Endothelial cell of umbilical vein (primary cell): ENCODE results near the gene CERK. TPM values are rescaled to one million over a fixed set of nuclear protein-coding genes. Genes with fewer than 3 reads are reported as not detected.
A peak's percentile ranks its signal among the peaks of the same experiment; 100 is the strongest.

Source experiments
- BruUV-seq: library from RNA; stranded (reverse); fragments of 400-500 nt; replicated peaks from 2 replicates; lab custom pipeline; 2021; lab: Mats Ljungman, UMichigan
- CTCF ChIA-PET: fragments of 300-600, 350-600 bp; sonication (Branson Sonifier 250); formaldehyde crosslinking; loops from one replicate; lab custom pipeline; 2021; ENCODE audit warnings: antibody characterized with exemption, inconsistent platforms; lab: Charles Lee
- POLR2A ChIA-PET: fragments of 300-600, 350-600 bp; sonication (Branson Sonifier 250); formaldehyde crosslinking; loops from one replicate; lab custom pipeline; 2021; ENCODE audit warnings: antibody characterized with exemption, inconsistent platforms; lab: Charles Lee
- DNase-seq: peaks from one replicate; pipeline ENCODE4 v3.0.0-alpha.2; 2011; ENCODE audit warnings: low read depth, low spot score
- FAIRE-seq: peaks from 2 replicates; lab custom pipeline; 2011; peaks lifted over from hg19 to GRCh38; lab: Jason Lieb, UNC
- H2AFZ ChIP-seq: 2 replicates; pipeline ENCODE4 v1.6.0; 2012; ENCODE audit warnings: low read depth, low read length, control low read depth, inconsistent platforms
- H3K27ac ChIP-seq: 2 replicates; pipeline ENCODE4 v1.5.1; 2011; ENCODE audit warnings: low read depth, mild to moderate bottlenecking, control low read depth, low read length, moderate library complexity; ENCODE audit not compliant: insufficient read depth
- H3K27me3 ChIP-seq, 2 experiments: 2 replicates each; pipeline versions ENCODE4 v1.6.0 to v1.6.1; 2011; ENCODE audit warnings: low read length in 2 of 2, mixed read lengths in 1 of 2; ENCODE audit not compliant: control insufficient read depth in 2 of 2, insufficient read depth in 2 of 2
- H3K36me3 ChIP-seq, 2 experiments: 2 replicates in 1 of 2; 3 replicates in 1 of 2; pipeline ENCODE4 v1.5.1; 2011; ENCODE audit warnings: low read length in 2 of 2, mild to moderate bottlenecking in 1 of 2, moderate library complexity in 1 of 2; ENCODE audit not compliant: control insufficient read depth in 2 of 2, insufficient read depth in 2 of 2; ENCODE audit errors: extremely low read depth in 1 of 2
- H3K4me1 ChIP-seq: 3 replicates; pipeline ENCODE4 v1.5.1; 2011; ENCODE audit warnings: mild to moderate bottlenecking, low read length; ENCODE audit not compliant: control insufficient read depth, insufficient read depth; ENCODE audit errors: extremely low read depth
- H3K4me2 ChIP-seq: 2 replicates; pipeline ENCODE4 v1.6.1; 2011; ENCODE audit warnings: low read length, control low read depth, mixed read lengths; ENCODE audit not compliant: insufficient read depth
- H3K4me3 ChIP-seq, 3 experiments: fragments of 200-600 bp in 1 of 3; sonication (generic), shearing (Covaris generic) in 1 of 3; replicated peaks in 1 of 3; 2 replicates each; pipeline ENCODE4 v1.5.1; 2011 to 2016; ENCODE audit warnings: control low read depth in 3 of 3, low read length in 3 of 3, mild to moderate bottlenecking in 2 of 3, inconsistent platforms in 1 of 3, low read depth in 1 of 3, moderate library complexity in 1 of 3; ENCODE audit not compliant: insufficient read depth in 1 of 3
- H3K79me2 ChIP-seq: 2 replicates; pipeline ENCODE4 v1.6.0; 2012; ENCODE audit warnings: low read length, inconsistent platforms; ENCODE audit not compliant: control insufficient read depth, insufficient read depth
- H3K9ac ChIP-seq: replicated peaks from 2 replicates; pipeline ENCODE3; 2011; ENCODE audit warnings: low read length, control low read depth; ENCODE audit not compliant: insufficient read depth; ENCODE audit errors: extremely low read depth
- H3K9me1 ChIP-seq: replicated peaks from 3 replicates; pipeline ENCODE4 v1.6.0; 2011; ENCODE audit warnings: mild to moderate bottlenecking, low read length; ENCODE audit not compliant: control insufficient read depth, insufficient read depth; ENCODE audit errors: extremely low read depth
- H3K9me3 ChIP-seq: replicated peaks from 2 replicates; pipeline ENCODE4 v1.5.1; 2012; ENCODE audit warnings: low read length, inconsistent platforms; ENCODE audit not compliant: control insufficient read depth, insufficient read depth
- H4K20me1 ChIP-seq: replicated peaks from 2 replicates; pipeline ENCODE3; 2011; ENCODE audit warnings: mild to moderate bottlenecking, low read length; ENCODE audit not compliant: control insufficient read depth, insufficient read depth; ENCODE audit errors: extremely low read depth
- CTCF ChIP-seq, 2 donors: IDR thresholded peaks; 1 replicate in 1 of 2; 2 replicates in 1 of 2; pipeline ENCODE4 v1.5.1; 2011; ENCODE audit warnings: low read length in 2 of 2, mild to moderate bottlenecking in 2 of 2, moderate library complexity in 2 of 2, control low read depth in 1 of 2, inconsistent platforms in 1 of 2, low read depth in 1 of 2; ENCODE audit not compliant: insufficient read depth in 1 of 2; ENCODE audit errors: extremely low read depth in 1 of 2
- EZH2 ChIP-seq: IDR thresholded peaks from 2 replicates; pipeline ENCODE4 v1.6.1; 2012; ENCODE audit warnings: borderline replicate concordance, low read depth, mild to moderate bottlenecking, moderate library complexity, low read length, inconsistent platforms; ENCODE audit not compliant: severe bottlenecking
- FOS ChIP-seq: IDR thresholded peaks from 2 replicates; pipeline ENCODE4 v1.6.1; 2011; ENCODE audit warnings: mild to moderate bottlenecking, low read length, moderate library complexity, borderline replicate concordance; ENCODE audit not compliant: insufficient read depth
- GATA2 ChIP-seq: IDR thresholded peaks from 2 replicates; pipeline ENCODE4 v1.7.0; 2011; ENCODE audit warnings: low read depth, mild to moderate bottlenecking, moderate library complexity, mixed read lengths, low read length; ENCODE audit not compliant: insufficient read length, insufficient read depth
- MAX ChIP-seq: IDR thresholded peaks from 2 replicates; pipeline ENCODE4 v1.6.1; 2011; ENCODE audit not compliant: insufficient read depth, insufficient read length
- MYC ChIP-seq: IDR thresholded peaks from one replicate; pipeline ENCODE4 v1.6.1; 2011; ENCODE audit warnings: mild to moderate bottlenecking, low read depth, low read length
- POLR2A ChIP-seq: IDR thresholded peaks from 2 replicates; pipeline ENCODE4 v1.6.1; 2012; ENCODE audit warnings: low read depth, mild to moderate bottlenecking, control low read depth, low read length
- POLR2AphosphoS5 ChIP-seq: IDR thresholded peaks from 2 replicates; pipeline ENCODE4 v1.6.1; 2012; ENCODE audit warnings: low read depth, mild to moderate bottlenecking, control low read depth, low read length, moderate library complexity; ENCODE audit not compliant: insufficient read depth
- dilution Hi-C: fragments of 300-500 bp; cut with MboI; formaldehyde crosslinking; loops from one replicate; pipeline ENCODE4 v1.15.0; 2019; ENCODE audit warnings: low sequenced_read_pairs; ENCODE audit not compliant: extremely low pct_ligation_motif_present
- intact Hi-C: fragments of 100-400 bp; cut with micrococcal nuclease; formaldehyde crosslinking; loops from one replicate; pipeline ENCODE4 v1.10.0; 2022
- polyA plus RNA-seq, 4 experiments: library from polyadenylated mRNA; depleted of rRNA in 3 of 4; stranded (reverse) in 3 of 4; unstranded in 1 of 4; fragments of >200 nt; gene quantifications; 2 replicates each; pipeline versions ENCODE4 v1.2.1 to v1.2.3, GENCODE V29; 2011 to 2012; ENCODE audit warnings: missing spikeins in 1 of 4
- total RNA-seq: library from RNA; stranded (reverse); gene quantifications from 2 replicates; pipeline ENCODE4 v1.2.3, GENCODE V29; 2021

The CERK gene
- total and polyA plus RNA-seq, 2 donors (not counting 3 experiments of a cell fraction or from before 2014, with no cell fraction given): 61.1 to 88.0 TPM

GRCh38 chr22:46714550-46714949 lies 23.5 kb downstream of the CERK start:
- Histone ChIP-seq H3K27me3 (no peaks in the 10 kb centered on the region), H3K36me3 (peaks cover 20 to 33% of the 10 kb centered on the region in 2 experiments), H3K4me1 (no peaks in the 10 kb centered on the region), H3K9me3 (no peaks in the 10 kb centered on the region), H3K4me3 (no peak overlapping the region), H3K4me2 (no peak overlapping the region), H4K20me1 (no peaks in the 10 kb centered on the region), H3K9me1 (no peaks in the 10 kb centered on the region), H3K27ac (peak overlapping the region; percentile 21), H3K9ac (no peak overlapping the region), H2AFZ (no peak overlapping the region), H3K79me2 (peaks cover 32% of the 10 kb centered on the region)
- intact Hi-C loops: no loop called here
- CTCF ChIA-PET: interaction anchor here (1.0 kb wide), 1 partner anchor 44 kb away, joined by 3 read pairs; no protein-coding TSS in a partner anchor
- TF ChIP-seq GATA2 (peak; percentile 21), MAX (no peak)
- DNase-seq (peak; percentile 56), FAIRE-seq (no peak)
- POLR2A ChIA-PET: no interaction called here
- no TSS peak for BruUV-seq
- dilution Hi-C loops: no loop called here

- dilution Hi-C loops: no loop called here
- no peak for FAIRE-seq
- CTCF ChIA-PET: no interaction called here
Measured at GRCh38 chr22:46712288-46712687, 25.8 kb downstream of the CERK start.

More at GRCh38 chr22:46712288-46712687, 25.8 kb downstream of the CERK start:
- DNase-seq: no peak
- Histone ChIP-seq H3K27ac (no peak overlapping the region), H3K9me3 (no peaks in the 10 kb centered on the region), H3K9ac (no peak overlapping the region), H3K9me1 (no peaks in the 10 kb centered on the region), H3K79me2 (peaks cover 33% of the 10 kb centered on the region), H3K4me3 (no peak overlapping the region), H3K27me3 (no peaks in the 10 kb centered on the region), H4K20me1 (no peaks in the 10 kb centered on the region), H2AFZ (no peak overlapping the region), H3K36me3 (peaks cover 39 to 48% of the 10 kb centered on the region in 2 experiments), H3K4me1 (no peaks in the 10 kb centered on the region), H3K4me2 (no peak overlapping the region)
- intact Hi-C loops: no loop called here
- no TSS peak for BruUV-seq
- TF ChIP-seq EZH2 (no peak), MAX (no peak), GATA2 (no peak), POLR2A (no peak), POLR2AphosphoS5 (no peak), MYC (no peak), CTCF (IDR thresholded peaks at IDR 0.05; ENCODE audit: extremely low read depth in 1 of 2, insufficient read depth in 1 of 2, low read depth in 1 of 2, low read length in 2 of 2) (no peak), FOS (no peak)
- POLR2A ChIA-PET: no interaction called here
